ENCODE data around the gene KCNG2. TPM values are rescaled to one million over a fixed set of nuclear protein-coding genes. Genes with fewer than 3 reads are reported as not detected.
A peak's percentile ranks its signal among the peaks of the same experiment; 100 is the strongest.

KCNG2 gene
- total and polyA plus RNA-seq, 2 of the 13 experiments (the other 11 are each of a cell fraction or from before 2014, with no cell fraction given), result not detected

GRCh38 chr18:79948719-79949411 lies 151.1 kb downstream of the KCNG2 start:
- FAIRE-seq (no peak), DNase-seq (ENCODE audit: low spot score) (no peak), ATAC-seq (no peak)
- intact Hi-C loops (cut with micrococcal nuclease; ENCODE audit: unreplicated experiment), result no loop called here
- ChIA-PET POLR2A (interaction anchor here (1.1 to 1.9 kb wide), 4 partner anchors 13 to 85 kb away, joined by 3 to 8 read pairs (median 6); partner anchors contain the start of gene RBFA), CTCF (ENCODE audit: low intra/inter-chr PET ratio, low total read pairs) (no interaction called here)
- H3K9me3 ChIP-seq (ENCODE audit: low read length), result no peaks in the 10 kb centered on the region
- H3K79me2 ChIP-seq (ENCODE audit: insufficient read depth, low read length), result peaks cover 68% of the 10 kb centered on the region
- WGBS (ENCODE audit: low lambda C conversion rate), result 81% methylated on average over 23 of the region's 23 CpGs
- in situ Hi-C loops (cut with HindIII; ENCODE audit: extremely low pct_ligation_motif_present, low pct_unique_long_range_greater_than_20kb), result no loop called here
- no peak for TF ChIP-seq FOXA1 (IDR thresholded peaks at IDR 0.05)
- TF ChIP-seq FOXA1 (CRISPR knock-in tag; IDR thresholded peaks at IDR 0.05), result 0 out of 2 replicates have a peak, but pooled peaks have one; percentile 32
- no peak for TF ChIP-seq ZNF557 (CRISPR knock-in tag; IDR thresholded peaks at IDR 0.05)
- peak; percentile 66; the same call in 1 of the 2 replicates for TF ChIP-seq ZBTB38 (CRISPR knock-in tag; IDR thresholded peaks at IDR 0.05)
- TF ChIP-seq ZBTB33 (CRISPR knock-in tag; IDR thresholded peaks at IDR 0.05), result peak; percentile 64; the same call in 1 of the 2 replicates
- peak; percentile 27; the same call in 1 of the 2 replicates for TF ChIP-seq ZNF281 (CRISPR knock-in tag; IDR thresholded peaks at IDR 0.05; ENCODE audit: borderline replicate concordance)
- peak overlapping the region in 1 of 3 experiments; percentile 88; a peak in 3 of 6 replicates for H3K4me3 ChIP-seq (replicated peaks in 1 of 3; ENCODE audit: insufficient read depth in 1 of 3, low read depth in 2 of 3, low read length in 3 of 3)
- H3K9ac ChIP-seq (ENCODE audit: insufficient read depth, low read depth, low read length), result peak overlapping the region; percentile 11; the same call in 1 of the 2 replicates
- peaks cover 68% of the 10 kb centered on the region for H3K4me1 ChIP-seq (ENCODE audit: insufficient read depth, low read length)
- H3K4me2 ChIP-seq (ENCODE audit: low read depth, low read length), result peak overlapping the region; percentile 55
- BruUV-seq (replicated peaks), result no TSS peak
- H4K20me1 ChIP-seq (ENCODE audit: insufficient read depth, low read length), result peaks cover 12% of the 10 kb centered on the region; the same call in 1 of the 2 replicates
- H2AFZ ChIP-seq (ENCODE audit: low read length), result no peak overlapping the region
- peak overlapping the region; percentile 63 for H3K27ac ChIP-seq (ENCODE audit: extremely low read length, insufficient read depth, low read length)
- H3K27me3 ChIP-seq (ENCODE audit: control insufficient read depth in 1 of 2, insufficient read depth in 2 of 2, low read length in 2 of 2), result no peaks in the 10 kb centered on the region; a peak in 1 of 5 replicates
- H3K36me3 ChIP-seq (replicated peaks in 1 of 2; ENCODE audit: control insufficient read depth in 1 of 2, insufficient read depth in 2 of 2, low read length in 2 of 2), result peaks cover 5 to 7% of the 10 kb centered on the region in 2 experiments; a peak in 3 of 5 replicates

Other genes with a start within 250 kb of the KCNG2 start
- gene CTDP1, start 118.1 kb upstream of the KCNG2 start, total RNA-seq (2016; rRNA removed; fragmentation: Illumina TruSeq; extraction: Trizol), result 9.9 and 11.0 TPM in 2 replicates
- gene CTDP1, start 118.1 kb upstream of the KCNG2 start, polyA plus RNA-seq (2011; rRNA removed), result 6.9 and 8.0 TPM in 2 replicates
- gene SLC66A2, start 153.7 kb downstream of the KCNG2 start, total RNA-seq (2016; rRNA removed; fragmentation: Illumina TruSeq; extraction: Trizol), result 30.3 and 41.9 TPM in 2 replicates
- 33.5 and 62.5 TPM in 2 replicates for gene SLC66A2, start 153.7 kb downstream of the KCNG2 start, polyA plus RNA-seq (2011; rRNA removed)
- gene HSBP1L1, start 166.7 kb downstream of the KCNG2 start, total RNA-seq (2016; rRNA removed; fragmentation: Illumina TruSeq; extraction: Trizol), result 15.3 and 22.6 TPM in 2 replicates
- 41.2 and 45.1 TPM in 2 replicates for gene HSBP1L1, start 166.7 kb downstream of the KCNG2 start, polyA plus RNA-seq (2011; rRNA removed)
- gene TXNL4A, start 190.6 kb downstream of the KCNG2 start, total RNA-seq (2016; rRNA removed; fragmentation: Illumina TruSeq; extraction: Trizol), result 192 and 202 TPM in 2 replicates
- 135 and 172 TPM in 2 replicates for gene TXNL4A, start 190.6 kb downstream of the KCNG2 start, polyA plus RNA-seq (2011; rRNA removed)
- 42.2 and 42.4 TPM in 2 replicates for gene RBFA, start 236.5 kb downstream of the KCNG2 start, total RNA-seq (2016; rRNA removed; fragmentation: Illumina TruSeq; extraction: Trizol)
- 29.7 and 31.7 TPM in 2 replicates for gene RBFA, start 236.5 kb downstream of the KCNG2 start, polyA plus RNA-seq (2011; rRNA removed)

Measured in HepG2 (cell line).